GM12878 (cell line): ENCODE data around the gene TMC4. TPM values are rescaled to one million over a fixed set of nuclear protein-coding genes. Genes with fewer than 3 reads are reported as not detected.

ENCODE experiments used
- BCL11A ChIP-seq: IDR thresholded peaks from 2 replicates; pipeline ENCODE4 v1.6.1; 2011; ENCODE audit warnings: low read depth, low read length
- BCL3 ChIP-seq: IDR thresholded peaks from 2 replicates; pipeline ENCODE4 v1.6.1; 2011; ENCODE audit warnings: borderline replicate concordance, low read depth, mild to moderate bottlenecking, moderate library complexity, low read length; ENCODE audit not compliant: insufficient read depth, poor library complexity, severe bottlenecking
- CREB1 ChIP-seq: IDR thresholded peaks from 2 replicates; pipeline ENCODE4 v1.6.1; 2012; ENCODE audit warnings: low read depth, mild to moderate bottlenecking, inconsistent platforms
- GATAD2B ChIP-seq: fragments of 450-650 bp; conservative IDR thresholded peaks from 2 replicates; pipeline ENCODE4 v1.6.1; 2017; ENCODE audit warnings: low read depth, mild to moderate bottlenecking, moderate library complexity
- HDAC6 ChIP-seq: fragments of 200-600 bp; sonication (generic); IDR thresholded peaks from one replicate; pipeline ENCODE4 v1.8.0; 2017; ENCODE audit warnings: antibody characterized with exemption; ENCODE audit not compliant: unreplicated experiment
- KAT2A ChIP-seq: conservative IDR thresholded peaks from 2 replicates; pipeline ENCODE4 v1.6.1; 2011; ENCODE audit warnings: low read depth, low read length; ENCODE audit not compliant: control insufficient read depth
- LARP7 ChIP-seq: fragments of 450-650 bp; IDR thresholded peaks from 2 replicates; pipeline ENCODE4 v1.6.1; 2017; ENCODE audit warnings: mild to moderate bottlenecking
- MEF2B ChIP-seq: fragments of 450-650 bp; IDR thresholded peaks from 2 replicates; pipeline ENCODE4 v1.6.1; 2018; ENCODE audit warnings: mild to moderate bottlenecking, moderate library complexity; ENCODE audit not compliant: partially characterized antibody, poor library complexity, severe bottlenecking
- MYC ChIP-seq: IDR thresholded peaks from 2 replicates; pipeline ENCODE4 v1.6.1; 2011; ENCODE audit warnings: mild to moderate bottlenecking, low read length, moderate library complexity, inconsistent platforms; ENCODE audit not compliant: insufficient read depth, insufficient replicate concordance, insufficient read length, severe bottlenecking
- NFYB ChIP-seq: IDR thresholded peaks from 2 replicates; pipeline ENCODE4 v1.6.1; 2011; ENCODE audit warnings: low read depth, mild to moderate bottlenecking, low read length, improper control_type of control experiment, moderate library complexity; ENCODE audit not compliant: insufficient read depth
- PKNOX1 ChIP-seq: fragments of 450-650 bp; IDR thresholded peaks from 2 replicates; pipeline ENCODE4 v1.6.1; 2016; ENCODE audit warnings: mild to moderate bottlenecking
- RAD21 ChIP-seq: IDR thresholded peaks from 2 replicates; pipeline ENCODE4 v1.6.1; 2011; ENCODE audit warnings: mild to moderate bottlenecking, low read depth, low read length, moderate library complexity; ENCODE audit not compliant: insufficient read depth
- RAD51 ChIP-seq: fragments of 450-650 bp; IDR thresholded peaks from 2 replicates; pipeline ENCODE4 v1.6.1; 2016; ENCODE audit warnings: moderate library complexity, mild to moderate bottlenecking, inconsistent platforms
- RELB ChIP-seq: fragments of 450-650 bp; IDR thresholded peaks from 2 replicates; pipeline ENCODE4 v1.6.1; 2017; ENCODE audit warnings: low read depth, mild to moderate bottlenecking, moderate library complexity
- RFX5 ChIP-seq: IDR thresholded peaks from 2 replicates; pipeline ENCODE4 v1.6.1; 2011; ENCODE audit warnings: low read depth, low read length, improper control_type of control experiment
- SMC3 ChIP-seq: IDR thresholded peaks from 2 replicates; pipeline ENCODE4 v1.6.1; 2011; ENCODE audit warnings: low read length, improper control_type of control experiment, borderline replicate concordance
- SRF ChIP-seq, 2 experiments: IDR thresholded peaks; 2 replicates each; pipeline ENCODE4 v1.6.1; 2011; ENCODE audit warnings: low read depth in 2 of 2, low read length in 2 of 2, mild to moderate bottlenecking in 1 of 2, moderate library complexity in 1 of 2
- TCF7 ChIP-seq: IDR thresholded peaks from 2 replicates; pipeline ENCODE4 v1.6.1; 2014; ENCODE audit warnings: antibody characterized with exemption, borderline replicate concordance
- USF2 ChIP-seq: IDR thresholded peaks from 2 replicates; pipeline ENCODE4 v1.6.1; 2011; ENCODE audit warnings: low read depth, low read length, improper control_type of control experiment, borderline replicate concordance
- ZBTB11 ChIP-seq: fragments of 450-650 bp; formaldehyde crosslinking; IDR thresholded peaks from 2 replicates; pipeline ENCODE4 v1.5.0; 2022; ENCODE audit warnings: mild to moderate bottlenecking, missing genetic modification characterization
- polyA plus RNA-seq, 11 experiments: library from polyadenylated mRNA; depleted of rRNA in 4 of 11; unstranded in 6 of 11; stranded (reverse) in 5 of 11; fragments of >200 nt; fragmentation: Nextera tagmentation in 4 of 11; fragmentation: Illumina TruSeq in 1 of 11; extraction: Ambion mirVana in 4 of 11; extraction: Trizol in 1 of 11; gene quantifications; 1 replicate in 1 of 11; 2 replicates in 10 of 11; pipeline versions ENCODE4 v1.2.1 to v1.2.3, GENCODE V29; 2011 to 2016; ENCODE audit warnings: inconsistent platforms in 2 of 11, missing spikeins in 2 of 11, low read depth in 1 of 11
- total RNA-seq, 4 experiments: library from RNA; depleted of rRNA in 3 of 4; stranded (reverse); fragments of >200 nt in 3 of 4; fragmentation: Illumina TruSeq in 1 of 4; extraction: Trizol in 1 of 4; gene quantifications; 2 replicates each; pipeline versions ENCODE4 v1.2.1 to v1.2.3, GENCODE V29; 2013 to 2021

The TMC4 gene
- total and polyA plus RNA-seq, 10 of the 15 experiments (the other 5 are each of a cell fraction or from before 2014, with no cell fraction given), result 0.33 to 0.83 (median 0.74) TPM; not detected in 7

GRCh38 chr19:54207983-54208783, 35.2 kb upstream of the TMC4 start (continued):
- TF ChIP-seq RELB (peak; percentile 83), PKNOX1 (no peak), MEF2B (peak; percentile 53), CREB1 (peak; percentile 33; the same call in 1 of the 2 replicates), SMC3 (0 out of 2 replicates have a peak, but pooled peaks have one; percentile 5), KAT2A (no peak), LARP7 (no peak; the same call in 1 of the 2 replicates), BCL11A (0 out of 2 replicates have a peak, but pooled peaks have one; percentile 14), RAD51 (peak; percentile 59; the same call in 1 of the 2 replicates), BCL3 (peak; percentile 32), MYC (no peak), RFX5 (0 out of 2 replicates have a peak, but pooled peaks have one; percentile 42), SRF (IDR thresholded peaks at IDR 0.05; ENCODE audit: low read depth in 2 of 2, low read length in 2 of 2) (no peak), TCF7 (peak; percentile 56; the same call in 1 of the 2 replicates), RAD21 (no peak), ZBTB11 (CRISPR knock-in tag) (no peak), HDAC6 (no peak), NFYB (0 out of 2 replicates have a peak, but pooled peaks have one; percentile 25), USF2 (no peak), GATAD2B (peak; percentile 56; the same call in 1 of the 2 replicates)
